Stimulated activated CD4-positive, alpha-beta T cell treated with anti-CD3 and anti-CD28 coated beads, Interleukin-1b, Interleukin-23, amount 100 ng/mL, for 24 hours (primary cell): Measurements from ENCODE around the gene CDH5.

Experiments used
- DNase-seq, 4 experiments: peaks; one replicate each; pipeline ENCODE4 v3.0.0-alpha.2; 2020; ENCODE audit warnings: low read depth in 4 of 4, low spot score in 1 of 4

The CDH5 gene

DNA sequence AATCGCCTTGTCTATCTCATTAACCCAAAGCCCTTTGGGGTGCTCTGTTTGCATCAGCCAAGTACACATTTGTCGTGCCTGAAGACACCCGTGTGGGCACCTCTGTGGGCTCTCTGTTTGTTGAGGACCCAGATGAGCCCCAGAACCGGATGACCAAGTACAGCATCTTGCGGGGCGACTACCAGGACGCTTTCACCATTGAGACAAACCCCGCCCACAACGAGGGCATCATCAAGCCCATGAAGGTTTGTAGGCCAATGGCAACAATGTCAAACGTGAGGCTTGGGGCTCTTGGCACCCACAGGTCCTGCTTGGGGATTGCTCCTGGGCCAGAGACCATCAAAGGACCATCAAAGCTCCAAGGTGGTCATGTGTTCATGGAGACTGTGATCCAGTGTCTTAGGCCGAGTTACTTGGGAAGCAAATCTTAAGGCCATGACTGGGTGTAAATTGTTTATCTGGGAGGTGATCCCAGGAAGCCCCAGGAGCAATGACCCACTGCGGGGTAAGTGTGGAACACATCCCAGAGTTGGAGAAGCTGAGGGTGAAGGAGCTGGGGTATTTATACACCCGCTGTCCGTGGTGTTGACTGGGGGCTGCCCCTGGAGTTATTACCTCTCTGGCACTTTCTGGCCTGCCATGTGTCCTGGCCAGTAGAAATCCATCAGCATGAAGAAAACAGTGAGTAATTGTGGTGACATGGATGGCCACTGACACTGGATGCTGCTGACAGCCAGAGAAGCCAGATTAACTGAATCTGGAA is 24.0 kb downstream of the CDH5 start:
- DNase-seq, result no peak

DNA sequence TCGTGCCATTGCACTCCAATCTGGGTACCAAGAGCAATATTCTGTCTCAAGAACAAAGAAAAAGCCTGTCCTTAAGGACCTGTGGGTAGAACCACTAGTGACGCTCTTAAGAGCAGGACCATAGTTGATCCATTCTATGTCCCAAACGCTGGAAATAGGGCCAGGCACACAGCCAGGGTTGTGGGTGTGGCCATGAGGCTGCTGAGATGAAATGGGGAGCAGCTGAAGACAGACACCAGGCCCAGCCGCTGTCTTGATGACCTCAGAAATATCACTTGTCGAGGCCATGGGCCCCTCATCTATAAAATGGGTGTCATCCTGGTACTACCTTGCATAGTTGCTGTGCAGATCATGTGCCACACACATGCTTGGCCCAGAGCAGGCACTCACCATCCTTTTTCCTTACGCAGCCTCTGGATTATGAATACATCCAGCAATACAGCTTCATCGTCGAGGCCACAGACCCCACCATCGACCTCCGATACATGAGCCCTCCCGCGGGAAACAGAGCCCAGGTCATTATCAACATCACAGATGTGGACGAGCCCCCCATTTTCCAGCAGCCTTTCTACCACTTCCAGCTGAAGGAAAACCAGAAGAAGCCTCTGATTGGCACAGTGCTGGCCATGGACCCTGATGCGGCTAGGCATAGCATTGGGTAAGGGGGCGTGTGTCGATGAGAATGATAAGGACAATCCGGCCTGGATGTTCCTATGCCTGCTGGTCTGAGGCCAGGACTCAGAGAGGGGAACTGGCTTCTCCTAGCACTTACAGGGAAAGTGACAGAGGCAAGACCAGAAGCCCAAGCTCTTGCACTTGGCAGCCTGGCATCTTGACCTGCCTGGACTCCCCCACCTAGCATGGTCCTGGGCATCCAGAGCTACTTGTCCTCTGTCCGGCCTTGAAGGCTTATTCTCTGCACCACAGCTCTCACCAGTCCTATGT is 25.5 kb downstream of the CDH5 start:
- no peak for DNase-seq

DNA sequence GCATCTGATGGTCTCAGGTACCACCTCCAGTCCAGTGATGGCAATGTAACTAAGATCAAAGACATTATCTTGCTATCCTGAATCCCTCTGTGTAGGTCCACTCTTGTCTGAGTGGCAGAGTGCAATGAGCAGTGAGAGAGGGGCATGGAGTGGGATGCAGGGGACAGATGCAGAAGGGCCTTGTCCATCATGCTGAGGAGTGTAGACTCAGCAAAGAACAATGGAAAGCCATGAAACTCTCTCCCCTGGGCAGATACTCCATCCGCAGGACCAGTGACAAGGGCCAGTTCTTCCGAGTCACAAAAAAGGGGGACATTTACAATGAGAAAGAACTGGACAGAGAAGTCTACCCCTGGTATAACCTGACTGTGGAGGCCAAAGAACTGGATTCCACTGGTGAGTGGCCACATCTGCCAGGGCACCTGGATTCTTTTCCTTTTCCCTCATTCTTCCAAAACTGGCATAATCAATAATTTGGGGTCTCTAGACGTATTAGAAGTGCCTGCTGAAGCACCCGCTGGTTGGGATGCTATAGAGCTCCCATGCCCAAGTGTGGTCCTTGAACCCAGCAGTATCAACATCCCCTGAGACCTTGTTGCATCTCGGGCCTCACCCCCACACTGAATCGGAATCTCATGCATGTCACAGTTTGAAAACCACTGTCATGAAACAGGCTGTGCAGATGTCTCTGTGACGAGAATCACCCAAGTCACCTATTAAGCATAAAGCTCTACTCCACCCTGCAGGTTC is 29.5 kb downstream of the CDH5 start:
- no peak for DNase-seq

DNA sequence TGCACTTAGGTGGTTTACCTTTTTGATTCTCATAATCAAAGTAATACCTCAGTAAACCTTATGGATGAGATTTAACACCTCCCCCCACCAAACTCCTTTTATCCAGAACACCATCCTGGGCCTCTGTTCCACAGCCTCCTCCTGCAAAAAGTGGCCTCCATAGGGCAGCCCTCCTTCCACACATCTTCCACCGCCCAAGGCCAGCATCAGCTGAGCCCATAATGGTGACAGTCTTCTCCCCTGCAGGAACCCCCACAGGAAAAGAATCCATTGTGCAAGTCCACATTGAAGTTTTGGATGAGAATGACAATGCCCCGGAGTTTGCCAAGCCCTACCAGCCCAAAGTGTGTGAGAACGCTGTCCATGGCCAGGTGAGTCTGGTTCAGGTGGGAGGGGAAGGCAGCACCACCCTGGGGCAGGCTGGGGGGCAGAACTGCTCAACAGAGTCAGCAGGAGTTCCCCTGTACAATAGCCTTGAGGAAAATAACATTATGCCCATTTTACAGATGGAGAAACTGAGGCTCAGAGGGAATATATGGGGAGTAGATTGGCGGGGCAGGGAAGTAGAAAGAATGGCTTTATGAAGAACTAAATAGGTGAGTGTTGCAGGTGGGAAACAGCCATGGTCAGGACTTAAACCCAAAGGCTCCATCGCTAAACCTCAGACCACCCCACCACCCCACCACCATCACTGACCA is 31.4 kb downstream of the CDH5 start:
- DNase-seq, result no peak

- no peak for DNase-seq
These were observed 32.5 kb downstream of the CDH5 start for GRCh38 chr16:66399031-66399430.

- no peak for DNase-seq
These were observed 33.4 kb downstream of the CDH5 start for GRCh38 chr16:66399930-66400329.

DNA sequence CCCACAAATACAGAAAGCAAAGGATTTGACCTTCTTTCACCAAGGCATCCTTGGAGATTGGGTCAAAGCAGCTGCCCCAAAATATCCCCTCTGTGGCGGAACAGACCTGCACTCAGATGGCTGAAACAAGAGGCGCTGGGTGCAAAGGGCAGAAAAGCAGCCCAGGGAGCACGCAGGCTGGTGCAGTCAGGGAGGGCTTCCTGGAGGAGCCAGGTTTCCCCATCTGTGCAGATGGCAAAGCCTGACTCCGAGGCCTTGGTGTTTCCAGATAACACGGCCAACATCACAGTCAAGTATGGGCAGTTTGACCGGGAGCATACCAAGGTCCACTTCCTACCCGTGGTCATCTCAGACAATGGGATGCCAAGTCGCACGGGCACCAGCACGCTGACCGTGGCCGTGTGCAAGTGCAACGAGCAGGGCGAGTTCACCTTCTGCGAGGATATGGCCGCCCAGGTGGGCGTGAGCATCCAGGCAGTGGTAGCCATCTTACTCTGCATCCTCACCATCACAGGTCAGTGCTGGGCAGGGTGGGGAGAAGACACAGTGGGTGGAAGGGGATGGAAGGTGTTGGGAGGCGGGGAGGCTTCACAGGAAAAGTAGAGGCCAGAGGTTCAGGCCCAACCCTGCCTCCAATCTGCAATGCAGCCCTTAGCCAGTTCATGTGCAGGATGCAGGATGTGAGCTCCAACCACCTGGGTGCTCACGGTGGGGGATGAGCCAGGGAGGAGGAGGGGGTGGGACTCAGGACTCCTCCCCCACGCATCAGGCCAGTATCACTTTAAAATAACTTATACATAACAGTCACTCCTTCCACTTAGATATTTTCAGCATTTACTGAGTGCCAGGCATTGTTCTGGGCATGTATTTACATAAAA is 34.3 kb downstream of the CDH5 start:
- DNase-seq, result no peak

DNA sequence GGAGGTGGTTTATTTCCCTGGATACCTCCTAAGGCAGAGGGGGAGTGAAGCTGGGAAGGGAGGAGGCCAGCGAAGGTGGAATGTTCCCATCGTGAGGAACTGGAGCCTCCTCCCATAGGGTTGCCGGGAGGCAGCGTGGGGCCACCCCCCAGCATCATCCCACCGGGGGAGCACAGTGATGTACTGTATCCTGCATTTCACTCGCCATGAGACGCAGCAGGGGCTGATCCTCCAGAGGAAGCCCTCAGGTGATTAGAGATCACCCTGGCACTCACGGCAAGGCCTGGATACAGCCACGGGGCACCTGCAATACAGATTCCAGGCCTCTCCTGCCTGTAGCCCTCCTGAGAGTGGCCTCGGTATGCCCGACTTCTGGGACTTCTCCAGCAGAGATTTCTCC is 35.1 kb downstream of the CDH5 start:
- no peak for DNase-seq

DNA sequence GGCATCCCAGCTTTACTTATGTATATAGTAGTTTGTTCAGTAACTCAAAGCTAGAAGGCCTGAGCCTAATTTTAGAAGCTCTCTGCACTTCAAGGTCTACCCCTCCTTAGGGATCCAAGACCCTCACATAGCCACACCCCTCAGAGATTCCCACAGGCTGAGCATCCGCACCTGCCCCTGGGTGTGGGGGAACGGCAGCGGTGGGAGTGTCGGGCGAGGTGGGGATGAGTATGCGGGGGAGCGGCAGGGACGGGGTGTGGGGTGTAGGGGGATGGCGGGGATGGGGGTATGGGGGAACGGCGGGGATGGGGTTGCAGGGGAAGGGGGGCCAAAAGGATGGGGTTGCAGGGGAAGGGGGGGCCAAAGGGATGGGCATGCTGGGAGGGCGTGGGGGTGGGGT is 35.7 kb downstream of the CDH5 start:
- no peak for DNase-seq

GRCh38 chr16:66402591-66403230 is 36.2 kb downstream of the CDH5 start:
- DNase-seq, result no peak

DNA sequence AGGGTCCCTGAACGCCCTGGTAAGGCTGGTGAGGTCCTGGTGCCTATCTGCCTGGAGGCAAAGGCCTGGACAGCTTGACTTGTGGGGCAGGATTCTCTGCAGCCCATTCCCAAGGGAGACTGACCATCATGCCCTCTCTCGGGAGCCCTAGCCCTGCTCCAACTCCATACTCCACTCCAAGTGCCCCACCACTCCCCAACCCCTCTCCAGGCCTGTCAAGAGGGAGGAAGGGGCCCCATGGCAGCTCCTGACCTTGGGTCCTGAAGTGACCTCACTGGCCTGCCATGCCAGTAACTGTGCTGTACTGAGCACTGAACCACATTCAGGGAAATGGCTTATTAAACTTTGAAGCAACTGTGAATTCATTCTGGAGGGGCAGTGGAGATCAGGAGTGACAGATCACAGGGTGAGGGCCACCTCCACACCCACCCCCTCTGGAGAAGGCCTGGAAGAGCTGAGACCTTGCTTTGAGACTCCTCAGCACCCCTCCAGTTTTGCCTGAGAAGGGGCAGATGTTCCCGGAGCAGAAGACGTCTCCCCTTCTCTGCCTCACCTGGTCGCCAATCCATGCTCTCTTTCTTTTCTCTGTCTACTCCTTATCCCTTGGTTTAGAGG is 37.1 kb downstream of the CDH5 start:
- DNase-seq, result no peak

DNA sequence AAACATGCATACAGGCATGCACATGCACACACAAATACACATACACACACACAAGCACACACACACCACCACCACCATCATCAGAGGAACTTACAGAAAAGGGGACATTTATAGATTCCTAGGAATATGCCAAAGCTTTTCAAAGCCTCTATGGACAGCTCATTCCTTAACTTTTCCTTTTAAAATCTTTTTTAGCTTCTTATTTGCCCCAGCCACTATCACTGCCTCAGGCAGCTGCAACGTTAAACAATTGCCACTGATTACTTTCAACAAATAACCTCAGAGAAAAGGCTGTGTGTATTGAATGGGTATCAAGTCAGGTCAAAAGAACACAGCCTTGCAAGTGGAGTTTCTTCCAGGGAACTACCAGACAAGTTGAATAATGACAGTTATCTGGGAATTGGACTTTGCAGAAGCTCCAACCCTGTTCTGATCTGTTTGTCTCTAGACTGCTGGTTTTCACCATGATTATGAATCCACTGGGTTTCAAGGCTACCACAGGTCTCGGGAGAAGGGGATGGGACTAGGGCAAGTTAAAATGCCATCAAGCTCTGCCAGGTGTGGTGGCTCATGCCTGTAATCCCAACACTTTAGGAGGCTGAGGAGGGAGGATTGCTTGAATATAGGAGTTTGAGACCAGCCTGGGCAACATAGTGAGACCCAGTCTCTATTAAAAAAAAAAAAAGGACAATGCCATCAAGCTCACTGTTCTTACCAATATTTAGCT is 38.7 kb downstream of the CDH5 start:
- no peak for DNase-seq

DNA sequence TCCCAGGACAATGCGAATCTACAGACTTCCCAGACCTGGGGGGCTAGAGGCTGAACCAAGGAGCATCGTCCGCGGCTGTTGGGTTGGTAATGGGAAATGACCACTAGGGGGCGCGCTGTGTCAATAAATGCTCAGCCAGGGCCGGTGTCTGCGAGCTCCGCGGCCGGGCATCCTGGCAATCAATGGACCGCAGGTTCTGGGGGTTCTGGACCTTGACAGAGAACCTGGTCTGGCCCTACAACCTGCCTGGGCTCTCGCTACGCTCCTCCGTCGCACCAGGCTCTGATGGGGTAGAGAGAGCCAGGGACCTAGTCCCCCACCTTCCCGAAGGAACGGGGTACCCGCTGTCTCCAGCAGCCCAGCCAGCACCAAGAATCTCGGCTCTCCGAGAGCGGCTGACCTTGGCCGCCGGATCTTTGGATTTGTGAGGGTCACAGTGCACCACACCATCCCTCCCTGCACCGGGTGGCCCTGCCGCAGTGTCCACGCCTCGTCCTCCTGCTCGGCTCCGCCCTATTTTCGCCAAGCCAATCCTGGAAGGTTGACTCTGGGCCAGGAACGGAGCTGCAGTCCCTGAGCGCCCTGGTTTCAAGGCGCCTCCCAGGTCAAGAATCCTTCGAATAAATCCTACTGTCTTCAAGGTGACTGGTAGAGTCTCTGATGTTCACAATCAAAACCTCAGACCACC is 40.2 kb downstream of the CDH5 start:
- peak; percentile 80 to 94 (median 86) for DNase-seq

GRCh38 chr16:66408163-66409048 is 41.9 kb downstream of the CDH5 start:
- no peak for DNase-seq

- DNase-seq, result no peak
These were observed 42.7 kb downstream of the CDH5 start for GRCh38 chr16:66409156-66409555.

- no peak for DNase-seq
These were observed 45.7 kb downstream of the CDH5 start for GRCh38 chr16:66412182-66412581.

DNA sequence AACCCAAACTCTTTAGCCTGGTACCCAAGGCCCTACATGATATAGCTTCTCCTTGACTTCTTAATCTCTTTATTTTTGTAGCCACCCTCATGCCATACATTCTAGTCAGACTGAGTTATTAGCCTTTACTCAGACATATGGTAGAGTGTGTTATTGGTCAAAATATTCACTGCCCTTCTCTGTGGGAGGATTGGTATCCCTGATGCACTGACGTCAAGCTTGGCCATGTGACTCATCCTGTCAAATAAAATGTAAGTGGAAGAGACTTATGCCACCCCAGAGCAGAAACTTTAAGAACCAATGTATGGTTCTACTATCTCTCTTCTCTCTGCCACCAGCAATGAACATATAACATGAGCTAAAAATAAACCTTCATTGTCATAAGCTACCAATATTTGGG is 48.4 kb downstream of the CDH5 start:
- no peak for DNase-seq
